Liver (tissue), 9 donors: ENCODE measurements around the gene RNASEH2C. TPM values are rescaled to one million over a fixed set of nuclear protein-coding genes. Genes with fewer than 3 reads are reported as not detected.
"Not testable (repeated sequence)": the region's sequence is repeated elsewhere in the genome, so short reads cannot be mapped to it uniquely, and the experiment has no call there.

Experiments used
- DNase-seq: peaks from one replicate; pipeline ENCODE4 v3.0.0-alpha.2; 2017; ENCODE audit warnings: low spot score
- H3K27ac ChIP-seq, 2 donors: one replicate each; pipeline ENCODE4 v1.7.0; 2013; ENCODE audit warnings: inconsistent platforms in 2 of 2, low read length in 2 of 2, control low read depth in 1 of 2, low read depth in 1 of 2, mild to moderate bottlenecking in 1 of 2
- H3K27me3 ChIP-seq, 4 donors: one replicate each; pipeline versions ENCODE4 v1.6.1 to v1.7.0; 2013; ENCODE audit warnings: low read length in 3 of 4, inconsistent platforms in 1 of 4, mild to moderate bottlenecking in 1 of 4, moderate library complexity in 1 of 4; ENCODE audit not compliant: control insufficient read depth in 4 of 4, insufficient read depth in 4 of 4
- H3K36me3 ChIP-seq, 4 donors: one replicate each; pipeline versions ENCODE4 v1.6.1 to v1.7.0; 2013; ENCODE audit warnings: low read length in 3 of 4, mild to moderate bottlenecking in 3 of 4, low read depth in 1 of 4, moderate library complexity in 1 of 4; ENCODE audit not compliant: control insufficient read depth in 4 of 4, insufficient read depth in 3 of 4
- H3K4me1 ChIP-seq, 4 donors: one replicate each; pipeline versions ENCODE4 v1.6.1 to v1.7.0; 2013; ENCODE audit warnings: low read length in 3 of 4, mild to moderate bottlenecking in 3 of 4, moderate library complexity in 1 of 4; ENCODE audit not compliant: control insufficient read depth in 4 of 4, insufficient read depth in 4 of 4
- H3K4me3 ChIP-seq, 3 donors: one replicate each; pipeline versions ENCODE4 v1.6.1 to v1.7.0; 2013; ENCODE audit warnings: low read length in 3 of 3, control low read depth in 1 of 3, low read depth in 1 of 3, mild to moderate bottlenecking in 1 of 3
- H3K9ac ChIP-seq, 2 donors: one replicate each; pipeline ENCODE4 v1.7.0; 2013; ENCODE audit warnings: low read length in 2 of 2, mild to moderate bottlenecking in 2 of 2, moderate library complexity in 2 of 2, control low read depth in 1 of 2, low read depth in 1 of 2
- H3K9me3 ChIP-seq, 4 donors: one replicate each; pipeline versions ENCODE4 v1.6.1 to v1.7.0; 2013; ENCODE audit warnings: low read length in 3 of 4; ENCODE audit not compliant: control insufficient read depth in 4 of 4
- EGR1 ChIP-seq, 2 donors: IDR thresholded peaks; 2 replicates each; pipeline ENCODE4 v1.6.1; 2016 to 2018; ENCODE audit warnings: antibody characterized with exemption in 2 of 2, low read depth in 2 of 2
- FOXA1 ChIP-seq: IDR thresholded peaks from 2 replicates; pipeline ENCODE4 v1.6.1; 2016; ENCODE audit warnings: antibody characterized with exemption
- FOXA2 ChIP-seq: IDR thresholded peaks from 2 replicates; pipeline ENCODE4 v1.6.1; 2016; ENCODE audit warnings: antibody characterized with exemption
- HNF4A ChIP-seq, 2 donors: conservative IDR thresholded peaks; 2 replicates each; pipeline ENCODE4 v1.6.1; 2016; ENCODE audit warnings: antibody characterized with exemption in 2 of 2, mild to moderate bottlenecking in 2 of 2
- HNF4G ChIP-seq: IDR thresholded peaks from 2 replicates; pipeline ENCODE4 v1.6.1; 2016; ENCODE audit warnings: antibody characterized with exemption
- JUND ChIP-seq, 2 donors: IDR thresholded peaks; 2 replicates each; pipeline ENCODE4 v1.6.1; 2016; ENCODE audit warnings: antibody characterized with exemption in 2 of 2
- NR2F2 ChIP-seq: IDR thresholded peaks from 2 replicates; pipeline ENCODE4 v1.6.1; 2016; ENCODE audit warnings: antibody characterized with exemption
- RAD21 ChIP-seq, 2 donors: IDR thresholded peaks; 2 replicates each; pipeline ENCODE4 v1.6.1; 2016; ENCODE audit warnings: antibody characterized with exemption in 2 of 2, mild to moderate bottlenecking in 2 of 2
- RXRA ChIP-seq, 2 donors: IDR thresholded peaks; 2 replicates each; pipeline ENCODE4 v1.6.1; 2017 to 2018; ENCODE audit warnings: antibody characterized with exemption in 2 of 2, mild to moderate bottlenecking in 1 of 2
- SP1 ChIP-seq: IDR thresholded peaks from 2 replicates; pipeline ENCODE4 v1.6.1; 2018; ENCODE audit warnings: antibody characterized with exemption, mild to moderate bottlenecking
- TAF1 ChIP-seq: conservative IDR thresholded peaks from 2 replicates; pipeline ENCODE4 v1.6.1; 2016; ENCODE audit warnings: antibody characterized with exemption, mild to moderate bottlenecking
- YY1 ChIP-seq: IDR thresholded peaks from 2 replicates; pipeline ENCODE4 v1.6.1; 2016; ENCODE audit warnings: antibody characterized with exemption, mild to moderate bottlenecking
- WGBS: extraction: QIAGEN DNeasy Blood & Tissue Kit; methylation state at CpG from one replicate; pipeline ENCODE4 v1.1.7; 2013; 5-methylcytosine and 5-hydroxymethylcytosine counted together
- polyA plus RNA-seq, 2 donors: library from polyadenylated mRNA; stranded (reverse) in 1 of 2; unstranded in 1 of 2; fragments of 200-250 nt in 1 of 2; fragments of >200 nt in 1 of 2; fragmentation: Nextera tagmentation in 1 of 2; extraction: Ambion mirVana in 1 of 2; gene quantifications; one replicate each; pipeline versions ENCODE4 v1.2.1 to v1.2.3, GENCODE V29; 2013 to 2015
- total RNA-seq, 2 donors: library from RNA; depleted of rRNA; stranded (reverse); fragments of >200 nt; gene quantifications; one replicate each; pipeline ENCODE4 v1.2.3, GENCODE V29; 2014
- TF ChIP-seq, protein P1 (sequence below): IDR thresholded peaks from 2 replicates; pipeline ENCODE4 v1.6.1; 2016; ENCODE audit warnings: antibody characterized with exemption, mild to moderate bottlenecking
- TF ChIP-seq, protein P2 (sequence below): IDR thresholded peaks from 2 replicates; pipeline ENCODE4 v1.6.1; 2016; ENCODE audit warnings: antibody characterized with exemption
- TF ChIP-seq, protein P3 (sequence below): IDR thresholded peaks from 2 replicates; pipeline ENCODE4 v1.6.1; 2016; ENCODE audit warnings: antibody characterized with exemption
- TF ChIP-seq, protein P4 (sequence below): IDR thresholded peaks from 2 replicates; pipeline ENCODE4 v1.6.1; 2016; ENCODE audit warnings: antibody characterized with exemption
- donor health status: healthy.
- donor health status: healthy.
- donor health status: healthy.
- donor health status: healthy.
- donor health status: healthy.

Gene RNASEH2C
- total and polyA plus RNA-seq, 4 donors: 20.5 to 72.1 (median 39.0) TPM

DNA sequence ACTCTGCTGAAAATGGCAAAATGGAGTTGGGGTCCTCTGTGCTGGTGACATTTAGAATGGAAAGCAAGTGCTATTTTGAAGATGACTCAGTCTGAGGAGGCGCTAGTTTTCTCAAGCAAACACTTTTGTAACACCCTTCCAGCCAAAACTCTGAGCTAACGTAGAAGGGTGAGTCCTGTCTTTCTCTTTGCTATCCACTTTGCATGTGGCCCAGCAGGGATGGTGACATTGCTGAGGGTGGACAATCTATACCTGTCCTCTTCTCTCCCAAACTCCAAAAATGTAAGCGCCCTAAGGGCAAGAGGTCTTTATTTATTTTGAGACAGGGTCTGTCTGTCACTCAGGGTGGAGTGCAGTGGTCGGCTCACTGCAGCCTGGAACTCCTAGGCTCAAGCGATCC, 12.1 kb downstream of the RNASEH2C start:
- H3K36me3 ChIP-seq: peaks cover 0 to 3% (median under 1%) of the 10 kb centered on the region in 4 donors
- no peaks in the 10 kb centered on the region for H3K27me3 ChIP-seq
- no peak for DNase-seq
- WGBS: 82% methylated on average over 5 of the region's 5 CpGs
- H3K9me3 ChIP-seq: no peaks in the 10 kb centered on the region
- H3K4me3 ChIP-seq: no peak overlapping the region
- H3K9ac ChIP-seq: no peak overlapping the region
- TF ChIP-seq HNF4G: no peak
- TF ChIP-seq NR2F2: no peak
- no peak for TF ChIP-seq FOXA2
- TF ChIP-seq JUND (IDR thresholded peaks at IDR 0.05): no peak
- no peak for TF ChIP-seq FOXA1
- TF ChIP-seq, protein P1, sequence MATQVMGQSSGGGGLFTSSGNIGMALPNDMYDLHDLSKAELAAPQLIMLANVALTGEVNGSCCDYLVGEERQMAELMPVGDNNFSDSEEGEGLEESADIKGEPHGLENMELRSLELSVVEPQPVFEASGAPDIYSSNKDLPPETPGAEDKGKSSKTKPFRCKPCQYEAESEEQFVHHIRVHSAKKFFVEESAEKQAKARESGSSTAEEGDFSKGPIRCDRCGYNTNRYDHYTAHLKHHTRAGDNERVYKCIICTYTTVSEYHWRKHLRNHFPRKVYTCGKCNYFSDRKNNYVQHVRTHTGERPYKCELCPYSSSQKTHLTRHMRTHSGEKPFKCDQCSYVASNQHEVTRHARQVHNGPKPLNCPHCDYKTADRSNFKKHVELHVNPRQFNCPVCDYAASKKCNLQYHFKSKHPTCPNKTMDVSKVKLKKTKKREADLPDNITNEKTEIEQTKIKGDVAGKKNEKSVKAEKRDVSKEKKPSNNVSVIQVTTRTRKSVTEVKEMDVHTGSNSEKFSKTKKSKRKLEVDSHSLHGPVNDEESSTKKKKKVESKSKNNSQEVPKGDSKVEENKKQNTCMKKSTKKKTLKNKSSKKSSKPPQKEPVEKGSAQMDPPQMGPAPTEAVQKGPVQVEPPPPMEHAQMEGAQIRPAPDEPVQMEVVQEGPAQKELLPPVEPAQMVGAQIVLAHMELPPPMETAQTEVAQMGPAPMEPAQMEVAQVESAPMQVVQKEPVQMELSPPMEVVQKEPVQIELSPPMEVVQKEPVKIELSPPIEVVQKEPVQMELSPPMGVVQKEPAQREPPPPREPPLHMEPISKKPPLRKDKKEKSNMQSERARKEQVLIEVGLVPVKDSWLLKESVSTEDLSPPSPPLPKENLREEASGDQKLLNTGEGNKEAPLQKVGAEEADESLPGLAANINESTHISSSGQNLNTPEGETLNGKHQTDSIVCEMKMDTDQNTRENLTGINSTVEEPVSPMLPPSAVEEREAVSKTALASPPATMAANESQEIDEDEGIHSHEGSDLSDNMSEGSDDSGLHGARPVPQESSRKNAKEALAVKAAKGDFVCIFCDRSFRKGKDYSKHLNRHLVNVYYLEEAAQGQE: no peak
- TF ChIP-seq RXRA (IDR thresholded peaks at IDR 0.05): no peak
- TF ChIP-seq, protein P2, sequence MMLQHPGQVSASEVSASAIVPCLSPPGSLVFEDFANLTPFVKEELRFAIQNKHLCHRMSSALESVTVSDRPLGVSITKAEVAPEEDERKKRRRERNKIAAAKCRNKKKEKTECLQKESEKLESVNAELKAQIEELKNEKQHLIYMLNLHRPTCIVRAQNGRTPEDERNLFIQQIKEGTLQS: no peak
- no peak for TF ChIP-seq HNF4A (conservative IDR thresholded peaks at IDR 0.05)
- no peak for TF ChIP-seq TAF1
- TF ChIP-seq YY1: no peak
- TF ChIP-seq EGR1 (IDR thresholded peaks at IDR 0.05; ENCODE audit: low read depth in 2 of 2): no peak
- TF ChIP-seq RAD21 (IDR thresholded peaks at IDR 0.05): no peak
- no peak for TF ChIP-seq SP1
- TF ChIP-seq, protein P3, sequence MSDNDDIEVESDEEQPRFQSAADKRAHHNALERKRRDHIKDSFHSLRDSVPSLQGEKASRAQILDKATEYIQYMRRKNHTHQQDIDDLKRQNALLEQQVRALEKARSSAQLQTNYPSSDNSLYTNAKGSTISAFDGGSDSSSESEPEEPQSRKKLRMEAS: no peak
- TF ChIP-seq, protein P4, sequence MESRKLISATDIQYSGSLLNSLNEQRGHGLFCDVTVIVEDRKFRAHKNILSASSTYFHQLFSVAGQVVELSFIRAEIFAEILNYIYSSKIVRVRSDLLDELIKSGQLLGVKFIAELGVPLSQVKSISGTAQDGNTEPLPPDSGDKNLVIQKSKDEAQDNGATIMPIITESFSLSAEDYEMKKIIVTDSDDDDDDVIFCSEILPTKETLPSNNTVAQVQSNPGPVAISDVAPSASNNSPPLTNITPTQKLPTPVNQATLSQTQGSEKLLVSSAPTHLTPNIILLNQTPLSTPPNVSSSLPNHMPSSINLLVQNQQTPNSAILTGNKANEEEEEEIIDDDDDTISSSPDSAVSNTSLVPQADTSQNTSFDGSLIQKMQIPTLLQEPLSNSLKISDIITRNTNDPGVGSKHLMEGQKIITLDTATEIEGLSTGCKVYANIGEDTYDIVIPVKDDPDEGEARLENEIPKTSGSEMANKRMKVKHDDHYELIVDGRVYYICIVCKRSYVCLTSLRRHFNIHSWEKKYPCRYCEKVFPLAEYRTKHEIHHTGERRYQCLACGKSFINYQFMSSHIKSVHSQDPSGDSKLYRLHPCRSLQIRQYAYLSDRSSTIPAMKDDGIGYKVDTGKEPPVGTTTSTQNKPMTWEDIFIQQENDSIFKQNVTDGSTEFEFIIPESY: no peak
- H3K27ac ChIP-seq: no peak overlapping the region
- peaks cover 0 to 14% (median 6%) of the 10 kb centered on the region in 4 donors for H3K4me1 ChIP-seq

DNA sequence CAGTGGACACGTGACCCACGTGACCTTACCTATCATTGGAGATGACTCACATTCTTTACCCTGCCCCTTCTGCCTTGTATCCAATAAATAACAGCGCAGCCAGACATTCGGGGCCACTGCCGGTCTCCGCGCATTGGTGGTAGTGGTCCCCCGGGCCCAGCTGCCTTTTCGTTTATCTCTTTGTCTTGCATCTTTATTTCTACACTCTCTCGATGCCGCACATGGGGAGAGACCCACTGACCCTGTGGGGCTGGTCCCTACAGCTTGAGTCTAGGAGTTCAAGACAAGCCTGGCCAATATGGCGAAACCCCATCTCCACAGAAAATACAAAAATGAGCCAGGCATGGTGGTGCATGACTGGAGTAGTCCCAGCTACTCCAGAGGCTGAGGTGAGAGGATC, 13.6 kb downstream of the RNASEH2C start:
- not testable (repeated sequence) for H3K9me3 ChIP-seq, H3K4me3 ChIP-seq, H3K27ac ChIP-seq, H3K9ac ChIP-seq, H3K36me3 ChIP-seq, H3K27me3 ChIP-seq, DNase-seq, H3K4me1 ChIP-seq
- 90% methylated on average over 10 of the region's 12 CpGs for WGBS
